Measurements from ENCODE around the gene SOS2. TPM values are rescaled to one million over a fixed set of nuclear protein-coding genes. Genes with fewer than 3 reads are reported as not detected.

Gene SOS2
- total and polyA plus RNA-seq, 11 donors, result 8.8 to 47.3 (median 31.3) TPM

- no peaks in the 10 kb centered on the region for H3K27me3 ChIP-seq
These were observed 159.0 kb downstream of the SOS2 start for GRCh38 chr14:50072395-50072794.

GRCh38 chr14:50070840-50071548, 160.4 kb downstream of the SOS2 start:
- no peak overlapping the region for H3K4me3 ChIP-seq
- DNase-seq (no peak), ATAC-seq (no peak)
- H3K27ac ChIP-seq, result no peak overlapping the region
- intact Hi-C loops (cut with DNase I), result no loop called here
- 80 to 88% (median 84%) methylated on average over 13 of the region's 13 CpGs for WGBS, 4 donors
- no peaks in the 10 kb centered on the region for H3K27me3 ChIP-seq
- no peak for TF ChIP-seq POLR2A (IDR thresholded peaks at IDR 0.05)
- TF ChIP-seq CTCF (IDR thresholded peaks at IDR 0.05), result no peak
- H3K4me1 ChIP-seq, result no peaks in the 10 kb centered on the region
- no peaks in the 10 kb centered on the region for H3K36me3 ChIP-seq
- no peaks in the 10 kb centered on the region for H3K9me3 ChIP-seq

More at GRCh38 chr14:50072395-50072794, 159.0 kb downstream of the SOS2 start:
- no peaks in the 10 kb centered on the region for H3K4me1 ChIP-seq
- no peak overlapping the region for H3K4me3 ChIP-seq
- no peak for DNase-seq
- H3K9me3 ChIP-seq, result no peaks in the 10 kb centered on the region
- WGBS, 4 donors, result 36 to 95% (median 71%) methylated on average over 1 of the region's 1 CpG
- H3K27ac ChIP-seq, result no peak overlapping the region
- no peaks in the 10 kb centered on the region for H3K36me3 ChIP-seq
- TF ChIP-seq CTCF (IDR thresholded peaks at IDR 0.05) (no peak), POLR2A (IDR thresholded peaks at IDR 0.05) (no peak)
- intact Hi-C loops (cut with DNase I), result no loop called here
- ATAC-seq, result no peak

GRCh38 chr14:50070230-50070629, 161.1 kb downstream of the SOS2 start:
- WGBS, 4 donors, result 81 to 95% (median 91%) methylated on average over 3 of the region's 3 CpGs
- Histone ChIP-seq H3K27ac (no peak overlapping the region), H3K4me3 (no peak overlapping the region), H3K36me3 (no peaks in the 10 kb centered on the region), H3K27me3 (no peaks in the 10 kb centered on the region), H3K4me1 (peaks cover 0 to 7% (median 0%) of the 10 kb centered on the region in 12 donors), H3K9me3 (no peaks in the 10 kb centered on the region)
- intact Hi-C loops (cut with DNase I), result no loop called here
- ATAC-seq (no peak), DNase-seq (no peak)
- TF ChIP-seq POLR2A (IDR thresholded peaks at IDR 0.05) (no peak), CTCF (IDR thresholded peaks at IDR 0.05) (no peak)

- no peaks in the 10 kb centered on the region for H3K9me3 ChIP-seq
- TF ChIP-seq CTCF (IDR thresholded peaks at IDR 0.05), result no peak
- TF ChIP-seq POLR2A (IDR thresholded peaks at IDR 0.05), result no peak
- no peaks in the 10 kb centered on the region for H3K27me3 ChIP-seq
- intact Hi-C loops (cut with DNase I), result no loop called here
- 66 to 76% (median 71%) methylated on average over 2 of the region's 2 CpGs for WGBS, 4 donors
- DNase-seq, result no peak
- no peak overlapping the region for H3K4me3 ChIP-seq
- no peaks in the 10 kb centered on the region for H3K36me3 ChIP-seq
- no peak for ATAC-seq
- no peak overlapping the region for H3K27ac ChIP-seq
- H3K4me1 ChIP-seq, result peaks cover 0 to 16% (median 0%) of the 10 kb centered on the region in 12 donors
These were observed 162.1 kb downstream of the SOS2 start for GRCh38 chr14:50069325-50069724.

All from heart left ventricle (tissue), 16 donors.